ENCODE data around the gene GORASP1.

The GORASP1 gene

GRCh38 chr3:39133822-39134221, 26.4 kb upstream of the GORASP1 start:
- no peak overlapping the region for H3K27ac ChIP-seq
- no peak for TF ChIP-seq CTCF (conservative IDR thresholded peaks at IDR 0.05)
- no peak for TF ChIP-seq ZFX (IDR thresholded peaks at IDR 0.05)

GRCh38 chr3:39133093-39133490, 25.7 kb upstream of the GORASP1 start:
- no peak overlapping the region for H3K27ac ChIP-seq
- no peak for TF ChIP-seq ZFX (IDR thresholded peaks at IDR 0.05)
- no peak for TF ChIP-seq CTCF (conservative IDR thresholded peaks at IDR 0.05)

GRCh38 chr3:39132096-39133092, 25.0 kb upstream of the GORASP1 start:
- no peak overlapping the region for H3K27ac ChIP-seq
- TF ChIP-seq CTCF (conservative IDR thresholded peaks at IDR 0.05) (no peak), ZFX (IDR thresholded peaks at IDR 0.05) (no peak)

- no peak for TF ChIP-seq ZFX (IDR thresholded peaks at IDR 0.05)
- no peak for TF ChIP-seq CTCF (conservative IDR thresholded peaks at IDR 0.05)
- H3K27ac ChIP-seq, result no peak overlapping the region
These were observed 23.4 kb upstream of the GORASP1 start for GRCh38 chr3:39130693-39131265.

- H3K27ac ChIP-seq, result no peak overlapping the region
- TF ChIP-seq CTCF (conservative IDR thresholded peaks at IDR 0.05) (no peak), ZFX (IDR thresholded peaks at IDR 0.05) (no peak)
These were observed 22.6 kb upstream of the GORASP1 start for GRCh38 chr3:39130026-39130425.

GRCh38 chr3:39128951-39129350, 21.5 kb upstream of the GORASP1 start:
- TF ChIP-seq ZFX (IDR thresholded peaks at IDR 0.05) (no peak), CTCF (conservative IDR thresholded peaks at IDR 0.05) (no peak)
- no peak overlapping the region for H3K27ac ChIP-seq

GRCh38 chr3:39127908-39128304, 20.5 kb upstream of the GORASP1 start:
- no peak overlapping the region for H3K27ac ChIP-seq
- TF ChIP-seq CTCF (conservative IDR thresholded peaks at IDR 0.05) (no peak), ZFX (IDR thresholded peaks at IDR 0.05) (no peak)

Data from C4-2B (cell line).